ENCODE data around the gene COL5A2. TPM values are rescaled to one million over a fixed set of nuclear protein-coding genes. Genes with fewer than 3 reads are reported as not detected.
A peak's percentile ranks its signal among the peaks of the same experiment; 100 is the strongest.

Gene COL5A2
- total and polyA plus RNA-seq, 8 donors = 1.9 to 43.3 (median 3.3) TPM

GRCh38 chr2:189066037-189066436, 113.5 kb downstream of the COL5A2 start:
- no peak for ATAC-seq
- Histone ChIP-seq H3K27ac (no peak overlapping the region), H3K9me3 (peaks cover 0 to 4% (median 0%) of the 10 kb centered on the region in 4 donors), H3K4me1 (no peaks in the 10 kb centered on the region), H3K36me3 (no peaks in the 10 kb centered on the region), H3K27me3 (no peaks in the 10 kb centered on the region), H3K4me3 (no peak overlapping the region)
- intact Hi-C loops (cut with DNase I) = no loop called here
- DNase-seq = no peak
- no peak for FAIRE-seq
- TF ChIP-seq, protein P1, sequence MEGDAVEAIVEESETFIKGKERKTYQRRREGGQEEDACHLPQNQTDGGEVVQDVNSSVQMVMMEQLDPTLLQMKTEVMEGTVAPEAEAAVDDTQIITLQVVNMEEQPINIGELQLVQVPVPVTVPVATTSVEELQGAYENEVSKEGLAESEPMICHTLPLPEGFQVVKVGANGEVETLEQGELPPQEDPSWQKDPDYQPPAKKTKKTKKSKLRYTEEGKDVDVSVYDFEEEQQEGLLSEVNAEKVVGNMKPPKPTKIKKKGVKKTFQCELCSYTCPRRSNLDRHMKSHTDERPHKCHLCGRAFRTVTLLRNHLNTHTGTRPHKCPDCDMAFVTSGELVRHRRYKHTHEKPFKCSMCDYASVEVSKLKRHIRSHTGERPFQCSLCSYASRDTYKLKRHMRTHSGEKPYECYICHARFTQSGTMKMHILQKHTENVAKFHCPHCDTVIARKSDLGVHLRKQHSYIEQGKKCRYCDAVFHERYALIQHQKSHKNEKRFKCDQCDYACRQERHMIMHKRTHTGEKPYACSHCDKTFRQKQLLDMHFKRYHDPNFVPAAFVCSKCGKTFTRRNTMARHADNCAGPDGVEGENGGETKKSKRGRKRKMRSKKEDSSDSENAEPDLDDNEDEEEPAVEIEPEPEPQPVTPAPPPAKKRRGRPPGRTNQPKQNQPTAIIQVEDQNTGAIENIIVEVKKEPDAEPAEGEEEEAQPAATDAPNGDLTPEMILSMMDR (IDR thresholded peaks at IDR 0.05) = no peak

GRCh38 chr2:189060096-189060642, 119.4 kb downstream of the COL5A2 start:
- no peak for FAIRE-seq
- H3K4me3 ChIP-seq = no peak overlapping the region
- no peak for DNase-seq
- no peaks in the 10 kb centered on the region for H3K36me3 ChIP-seq
- WGBS, 2 donors = 10 to 12% methylated on average over 1 of the region's 1 CpG
- H3K27me3 ChIP-seq = no peaks in the 10 kb centered on the region
- H3K27ac ChIP-seq = no peak overlapping the region
- peak in 3 of 4 donors; percentile 44 to 72 (median 45) for ATAC-seq
- H3K9me3 ChIP-seq = peaks cover 0 to 4% (median 0%) of the 10 kb centered on the region in 4 donors
- peaks cover 0 to 5% (median 0%) of the 10 kb centered on the region in 3 donors for H3K4me1 ChIP-seq
- intact Hi-C loops (cut with DNase I) = no loop called here
- TF ChIP-seq, protein P1 (IDR thresholded peaks at IDR 0.05) = no peak

DNA sequence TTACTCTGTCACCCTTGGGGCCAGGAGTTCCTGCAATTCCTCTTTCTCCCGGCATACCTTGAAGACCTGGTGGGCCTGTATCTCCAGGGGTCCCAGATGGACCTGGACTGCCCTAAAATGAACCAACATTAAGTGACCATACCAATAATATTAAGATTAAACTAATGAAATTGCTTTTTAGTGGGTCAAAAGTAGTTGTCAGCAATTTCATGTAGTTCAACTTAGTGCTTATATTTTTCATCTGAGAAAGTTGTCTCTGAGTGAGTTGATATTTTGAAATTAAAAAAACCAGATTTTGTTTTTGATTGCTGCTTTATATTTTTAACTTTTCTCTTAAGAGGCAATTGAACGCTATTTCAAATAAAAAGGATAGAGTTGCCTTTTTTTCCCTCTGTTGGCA, 122.2 kb downstream of the COL5A2 start:
- Histone ChIP-seq H3K27ac (no peak overlapping the region), H3K27me3 (no peaks in the 10 kb centered on the region), H3K9me3 (peaks cover 0 to 4% (median 0%) of the 10 kb centered on the region in 4 donors), H3K4me1 (peaks cover 0 to 5% (median 0%) of the 10 kb centered on the region in 3 donors), H3K4me3 (no peak overlapping the region), H3K36me3 (no peaks in the 10 kb centered on the region)
- intact Hi-C loops (cut with DNase I) = no loop called here
- FAIRE-seq = no peak
- 96% methylated on average over 2 of the region's 2 CpGs for WGBS, 2 donors
- DNase-seq = no peak
- TF ChIP-seq, protein P1 (IDR thresholded peaks at IDR 0.05) = no peak
- no peak for ATAC-seq

DNA sequence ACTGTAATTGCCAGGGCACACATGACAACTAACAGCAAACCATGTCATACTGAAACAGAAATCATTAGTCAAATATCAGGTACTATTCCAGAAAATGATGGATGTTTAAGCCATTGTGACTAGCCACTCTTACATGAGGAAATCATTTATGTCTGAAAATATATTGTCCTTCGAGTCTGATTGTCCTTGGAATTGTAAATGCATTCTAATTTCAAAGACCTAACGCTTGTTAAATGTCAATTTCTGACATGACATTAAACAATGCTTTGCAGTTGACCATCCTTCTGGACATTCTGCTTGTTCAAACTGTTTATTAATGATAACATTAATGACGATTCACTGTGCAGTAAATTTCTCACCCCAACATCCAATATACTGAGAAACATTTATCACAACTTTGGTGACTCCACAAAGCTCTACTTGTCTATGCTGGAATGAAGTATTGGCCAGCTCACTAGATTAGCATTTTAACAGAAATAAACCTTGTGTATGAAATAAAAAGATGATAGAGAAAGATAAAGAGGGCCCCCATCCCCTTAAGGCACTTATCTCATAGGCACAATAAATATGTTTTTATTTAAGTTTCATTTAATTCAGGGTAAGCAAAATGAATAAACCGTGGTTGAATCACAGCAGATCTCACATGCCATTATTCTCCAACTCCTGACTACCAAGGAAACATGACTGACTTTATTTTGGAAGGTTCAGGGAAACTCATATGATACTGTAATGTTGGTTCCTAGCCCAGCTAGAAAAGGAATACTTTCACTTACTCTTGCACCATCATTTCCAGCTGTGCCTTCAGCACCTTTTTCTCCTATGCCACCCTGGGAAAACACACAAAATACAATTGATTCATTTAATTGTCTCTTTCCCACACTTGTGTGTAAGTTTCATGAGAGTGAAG, 123.1 kb downstream of the COL5A2 start:
- ATAC-seq (no peak), DNase-seq (no peak), FAIRE-seq (no peak)
- intact Hi-C loops (cut with DNase I) = no loop called here
- TF ChIP-seq, protein P1 (IDR thresholded peaks at IDR 0.05) = no peak
- H3K4me1 ChIP-seq = peaks cover 0 to 5% (median 0%) of the 10 kb centered on the region in 3 donors
- H3K9me3 ChIP-seq = peaks cover 0 to 4% (median 0%) of the 10 kb centered on the region in 4 donors
- H3K36me3 ChIP-seq = no peaks in the 10 kb centered on the region
- H3K4me3 ChIP-seq = no peak overlapping the region
- WGBS, 2 donors = 50 to 61% methylated on average over 4 of the region's 4 CpGs
- H3K27me3 ChIP-seq = no peaks in the 10 kb centered on the region
- no peak overlapping the region for H3K27ac ChIP-seq

All from pancreas (tissue), 10 donors.